HG03378 (cell line): ENCODE measurements around the gene SGPP2.
"Not testable (repeated sequence)": the region's sequence is repeated elsewhere in the genome, so short reads cannot be mapped to it uniquely, and the experiment has no call there.

Source experiments
- ATAC-seq: cut with Tn5 transposase; IDR thresholded peaks from one replicate; pipeline ENCODE4 v1.9.1; 2021; ENCODE audit warnings: mild to moderate bottlenecking, moderate library complexity; ENCODE audit not compliant: unreplicated experiment

SGPP2 gene

GRCh38 chr2:222575618-222576017 lies 151.3 kb downstream of the SGPP2 start:
- no peak for ATAC-seq

GRCh38 chr2:222576171-222577081 lies 152.1 kb downstream of the SGPP2 start:
- no peak for ATAC-seq

GRCh38 chr2:222577341-222577740 lies 153.0 kb downstream of the SGPP2 start:
- ATAC-seq, result no peak

- ATAC-seq, result no peak
Observed at GRCh38 chr2:222582928-222583327, 158.6 kb downstream of the SGPP2 start.

GRCh38 chr2:222584589-222584988 lies 160.2 kb downstream of the SGPP2 start:
- not testable (repeated sequence) for ATAC-seq

GRCh38 chr2:222591661-222592060 lies 167.3 kb downstream of the SGPP2 start:
- ATAC-seq, result no peak

GRCh38 chr2:222592176-222592575 lies 167.8 kb downstream of the SGPP2 start:
- ATAC-seq, result no peak

GRCh38 chr2:222594679-222595078 lies 170.3 kb downstream of the SGPP2 start:
- no peak for ATAC-seq

- ATAC-seq, result no peak
Observed at GRCh38 chr2:222595581-222595980, 171.2 kb downstream of the SGPP2 start.

- ATAC-seq, result no peak
Observed at GRCh38 chr2:222598611-222599010, 174.3 kb downstream of the SGPP2 start.

GRCh38 chr2:222603501-222603900 lies 179.2 kb downstream of the SGPP2 start:
- ATAC-seq, result no peak

- no peak for ATAC-seq
Observed at GRCh38 chr2:222604749-222605515, 180.6 kb downstream of the SGPP2 start.

GRCh38 chr2:222606306-222606705 lies 182.0 kb downstream of the SGPP2 start:
- ATAC-seq, result no peak

- ATAC-seq, result no peak
Observed at GRCh38 chr2:222608081-222608480, 183.7 kb downstream of the SGPP2 start.

- no peak for ATAC-seq
Observed at GRCh38 chr2:222609381-222609780, 185.0 kb downstream of the SGPP2 start.
